Measurements from ENCODE around the gene AFF2.

Gene AFF2

DNA sequence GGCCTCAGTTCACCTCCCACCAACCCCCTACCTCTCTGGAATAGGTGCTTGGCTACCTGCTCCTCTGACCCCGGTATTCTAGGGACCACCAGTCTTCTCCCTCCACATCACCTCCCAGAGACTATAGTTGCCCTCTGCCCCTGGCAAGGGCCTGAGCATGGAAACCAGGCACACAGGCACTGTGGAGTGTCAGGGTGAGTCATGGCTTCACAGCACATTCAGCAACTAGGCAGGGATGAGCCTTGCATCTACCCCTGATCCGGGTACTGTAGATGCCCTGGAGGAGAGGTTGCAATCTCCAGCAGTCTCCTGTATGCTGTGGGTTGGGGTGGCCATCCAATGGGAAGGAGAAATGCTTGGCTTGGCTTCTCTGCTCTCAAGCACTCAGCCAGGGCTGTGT lies 532.0 kb downstream of the AFF2 start:
- no peak for DNase-seq

DNA sequence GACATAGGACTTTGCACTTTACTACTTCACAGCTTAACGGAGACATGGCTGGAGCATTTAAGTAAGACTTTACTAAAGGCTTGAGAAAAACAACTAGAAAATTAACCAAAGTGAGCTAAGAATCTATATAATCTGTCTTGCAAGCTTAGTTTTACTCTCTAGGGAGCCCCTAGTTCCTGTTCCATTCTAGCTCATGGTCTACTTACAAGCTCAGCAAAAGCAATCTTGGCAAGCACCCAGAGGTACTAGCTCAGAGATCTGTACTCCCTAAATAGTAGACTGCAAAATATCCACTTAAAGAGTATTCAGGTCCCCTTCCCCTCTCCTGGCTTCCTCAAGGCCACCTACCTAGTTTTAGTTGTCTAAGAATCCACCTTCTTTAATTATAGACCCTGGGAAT lies 535.7 kb downstream of the AFF2 start:
- DNase-seq: no peak

DNA sequence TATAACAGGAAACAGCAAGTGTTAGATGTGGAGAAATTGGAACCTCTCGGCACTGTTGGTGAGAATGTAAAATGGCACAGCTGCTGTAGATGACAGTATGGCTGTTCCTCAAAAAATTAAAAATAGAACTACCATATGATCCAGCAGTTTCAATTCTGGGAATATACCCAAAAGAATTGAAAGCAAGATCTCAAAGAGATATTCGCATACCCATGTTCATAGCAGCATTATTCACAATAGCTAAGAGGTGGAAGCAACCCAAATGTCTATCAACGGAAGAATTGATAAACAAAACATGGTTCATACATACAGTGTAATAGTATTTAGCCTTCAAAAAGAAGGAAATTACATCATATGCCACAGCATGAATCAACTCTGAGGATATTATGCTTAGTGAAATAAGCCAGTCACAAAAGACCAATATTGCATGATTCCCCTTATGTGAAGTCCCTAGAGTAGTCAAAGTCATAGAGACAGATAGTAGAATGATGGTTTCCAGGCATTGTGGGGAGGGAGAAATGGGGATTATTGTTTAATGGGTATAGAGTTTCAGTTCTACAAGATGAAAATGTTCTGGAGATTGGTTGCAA lies 537.0 kb downstream of the AFF2 start:
- DNase-seq: no peak

DNA sequence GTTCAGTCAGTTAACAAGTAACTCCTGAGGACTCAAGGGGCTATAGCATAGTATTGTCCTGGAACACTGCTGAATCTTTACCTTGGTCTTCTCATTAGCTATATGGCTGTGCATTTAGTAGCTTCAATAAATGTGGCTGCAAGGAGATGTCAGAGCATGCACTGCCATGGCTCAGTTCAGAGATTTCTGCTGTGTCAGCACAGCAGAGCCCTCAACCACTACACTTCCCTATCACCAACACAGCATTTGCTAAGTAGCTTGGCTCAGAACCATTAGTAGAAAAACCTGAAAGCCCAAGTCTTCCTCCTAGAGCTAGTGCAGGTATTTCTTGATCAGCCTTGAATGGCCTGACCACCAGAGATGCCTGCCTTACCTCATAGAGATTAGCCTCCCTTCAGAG lies 538.6 kb downstream of the AFF2 start:
- no peak for DNase-seq

DNA sequence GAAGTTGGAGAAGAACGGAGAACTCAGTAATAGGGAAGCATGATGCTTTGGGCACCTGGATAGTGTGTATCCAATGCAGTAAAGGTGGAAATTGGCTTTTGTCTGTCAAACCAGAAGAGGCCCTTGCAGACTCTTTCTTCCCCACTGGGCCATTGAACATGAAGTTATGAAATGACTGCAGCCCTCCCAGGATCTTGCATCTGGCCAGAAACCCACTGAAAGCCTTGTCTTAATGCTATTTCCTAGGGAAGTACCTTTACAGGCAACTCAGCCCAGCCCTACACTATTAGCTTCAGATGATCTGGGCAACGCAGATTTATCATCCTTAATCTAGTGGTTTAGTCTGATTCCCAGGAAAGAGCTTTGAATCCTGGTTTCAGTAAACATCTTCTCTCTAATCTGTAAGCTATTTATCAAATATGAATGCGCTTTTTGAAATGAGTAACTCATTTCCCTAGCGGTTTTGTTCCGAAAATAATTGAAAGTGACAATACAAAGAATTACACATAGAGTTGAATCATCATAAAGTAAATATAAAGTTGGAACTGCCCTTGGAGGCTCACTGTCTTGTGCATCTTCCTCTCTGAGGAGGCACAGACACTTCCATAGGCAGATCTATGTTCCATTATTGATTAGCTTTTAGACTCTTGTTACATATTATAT lies 540.6 kb downstream of the AFF2 start:
- no peak for DNase-seq

DNA sequence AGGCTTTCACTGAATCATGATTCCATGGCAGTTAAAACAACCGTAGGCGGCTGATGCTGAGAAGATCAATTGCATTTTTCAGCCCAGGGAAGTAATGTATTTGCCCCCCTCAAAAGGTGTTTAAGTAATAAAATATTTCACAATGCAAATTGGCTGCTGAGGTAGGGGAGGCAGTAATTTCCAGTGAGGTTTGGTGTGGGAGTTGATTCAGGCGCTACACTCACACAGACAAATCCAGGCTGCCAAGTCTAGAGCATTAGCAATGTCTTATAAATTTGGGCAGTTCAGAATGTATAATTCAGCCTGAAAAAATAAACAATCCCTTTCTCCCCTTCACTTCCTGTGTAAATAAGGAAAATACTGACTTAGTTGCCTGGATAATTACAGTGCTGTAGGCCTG lies 543.0 kb downstream of the AFF2 start:
- DNase-seq: no peak

DNA sequence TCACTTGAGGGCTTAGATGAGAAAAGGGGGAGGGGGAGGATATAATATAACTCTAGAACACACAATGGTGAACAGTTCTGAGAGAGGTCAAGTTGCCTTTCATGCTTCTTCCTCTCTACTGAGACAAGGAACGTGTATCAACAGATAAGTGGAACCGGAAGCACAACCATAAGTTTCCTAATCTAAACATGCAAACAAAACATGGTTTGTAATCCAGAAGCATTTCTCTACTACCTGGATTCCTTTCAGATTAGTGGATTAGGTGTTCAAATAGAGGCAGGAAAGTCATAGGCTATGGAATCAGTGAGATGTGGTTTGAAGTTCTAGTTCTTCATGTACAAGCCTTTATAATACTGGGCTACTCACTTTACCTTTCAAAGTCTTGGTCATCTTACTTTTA lies 544.1 kb downstream of the AFF2 start:
- DNase-seq: no peak

DNA sequence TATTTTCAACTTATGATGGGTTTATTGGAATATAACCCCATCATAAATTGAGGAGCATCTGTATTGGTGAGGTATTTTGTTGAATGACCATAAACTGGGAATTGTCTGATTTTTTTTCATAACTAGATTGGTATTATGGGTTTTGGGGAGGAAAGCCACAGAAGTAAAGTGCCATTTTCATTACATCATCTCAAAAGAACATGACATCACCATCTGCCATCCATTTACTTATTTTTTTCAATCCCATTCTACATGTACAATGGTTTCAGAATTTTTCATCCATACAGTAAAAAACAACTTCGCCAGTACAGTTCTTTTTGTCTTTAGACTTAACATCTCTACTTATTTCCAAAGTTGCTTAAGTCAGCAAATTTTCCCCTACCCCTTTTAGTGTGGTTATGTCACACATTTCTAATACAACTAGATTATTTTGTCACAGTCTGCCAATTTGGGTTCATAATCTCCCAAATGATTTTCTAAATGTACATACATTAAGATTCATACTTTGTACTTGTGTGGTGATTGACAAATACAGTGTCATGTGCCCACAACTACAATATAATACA lies 545.3 kb downstream of the AFF2 start:
- no peak for DNase-seq
